ENCODE data around the gene NME9. TPM values are rescaled to one million over a fixed set of nuclear protein-coding genes. Genes with fewer than 3 reads are reported as not detected.
A peak's percentile ranks its signal among the peaks of the same experiment; 100 is the strongest.

Gene NME9, protein sequence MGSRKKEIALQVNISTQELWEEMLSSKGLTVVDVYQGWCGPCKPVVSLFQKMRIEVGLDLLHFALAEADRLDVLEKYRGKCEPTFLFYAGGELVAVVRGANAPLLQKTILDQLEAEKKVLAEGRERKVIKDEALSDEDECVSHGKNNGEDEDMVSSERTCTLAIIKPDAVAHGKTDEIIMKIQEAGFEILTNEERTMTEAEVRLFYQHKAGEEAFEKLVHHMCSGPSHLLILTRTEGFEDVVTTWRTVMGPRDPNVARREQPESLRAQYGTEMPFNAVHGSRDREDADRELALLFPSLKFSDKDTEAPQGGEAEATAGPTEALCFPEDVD
- polyA plus RNA-seq (2011; rRNA removed): 0.05 and 0.16 TPM in 2 replicates
- not detected in 2 replicates for polyA plus RNA-seq (2012; cell fraction: cytosol; rRNA removed)
- polyA plus RNA-seq (2012; cell fraction: nucleus; rRNA removed): not detected in 2 replicates
- polyA plus RNA-seq (2017; fragmentation: RNase III; extraction: RNeasy Plus Mini Kit Qiagen cat#74134 plus additional on column Dnase treatment): 0.20 TPM in 1 of 3 replicates, not detected in the others
- polyA minus RNA-seq (2011; rRNA and poly(A)+ RNA removed): 0.15 TPM in 1 of 2 replicates, not detected in the other

DNA sequence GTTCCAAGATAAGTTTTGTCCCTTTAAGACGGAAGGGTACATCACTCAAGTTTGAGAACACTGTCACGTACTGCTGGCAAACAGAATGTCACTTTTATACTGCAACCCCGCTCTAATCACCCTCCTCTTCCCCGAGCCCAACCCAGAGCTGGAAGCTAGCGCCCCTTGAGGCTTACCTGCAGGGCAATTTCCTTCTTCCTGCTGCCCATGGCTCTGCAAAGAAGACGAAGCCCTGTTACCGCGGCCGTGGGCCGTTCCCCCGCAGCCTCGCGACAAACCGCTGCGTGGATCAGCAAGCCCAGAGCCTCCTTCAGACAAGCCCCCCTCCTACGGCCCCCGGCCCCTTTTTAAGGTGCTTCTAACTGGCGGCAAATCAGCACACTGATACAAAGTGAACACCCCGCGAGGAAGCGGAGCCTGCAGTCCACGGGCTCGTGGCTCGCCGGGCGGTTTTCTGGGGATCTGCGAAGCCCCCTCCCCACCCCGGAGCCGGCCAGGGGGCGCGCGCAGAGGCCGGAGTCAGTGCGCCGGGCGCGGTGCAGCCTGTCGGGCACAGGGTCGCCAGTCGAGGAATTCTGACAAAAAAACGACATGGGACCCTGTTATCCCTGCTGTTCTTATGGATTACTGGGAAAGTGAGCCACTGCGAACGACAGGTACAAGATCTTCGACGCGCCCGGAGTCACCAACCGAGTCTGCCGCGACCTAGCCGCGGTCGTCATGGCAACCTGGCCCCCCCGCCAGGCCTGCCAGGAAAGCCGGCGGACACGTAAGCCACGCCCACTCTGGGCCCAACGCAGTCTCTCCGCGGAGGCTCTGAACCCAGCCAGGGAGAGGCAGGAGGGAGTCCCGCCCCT is at the start of gene NME9:
TSS of gene NME9 (minus strand) at position 725 of the 857 bp plus-strand sequence. CDS start at position 209, 516 bp downstream.
- TF ChIP-seq, protein P1, sequence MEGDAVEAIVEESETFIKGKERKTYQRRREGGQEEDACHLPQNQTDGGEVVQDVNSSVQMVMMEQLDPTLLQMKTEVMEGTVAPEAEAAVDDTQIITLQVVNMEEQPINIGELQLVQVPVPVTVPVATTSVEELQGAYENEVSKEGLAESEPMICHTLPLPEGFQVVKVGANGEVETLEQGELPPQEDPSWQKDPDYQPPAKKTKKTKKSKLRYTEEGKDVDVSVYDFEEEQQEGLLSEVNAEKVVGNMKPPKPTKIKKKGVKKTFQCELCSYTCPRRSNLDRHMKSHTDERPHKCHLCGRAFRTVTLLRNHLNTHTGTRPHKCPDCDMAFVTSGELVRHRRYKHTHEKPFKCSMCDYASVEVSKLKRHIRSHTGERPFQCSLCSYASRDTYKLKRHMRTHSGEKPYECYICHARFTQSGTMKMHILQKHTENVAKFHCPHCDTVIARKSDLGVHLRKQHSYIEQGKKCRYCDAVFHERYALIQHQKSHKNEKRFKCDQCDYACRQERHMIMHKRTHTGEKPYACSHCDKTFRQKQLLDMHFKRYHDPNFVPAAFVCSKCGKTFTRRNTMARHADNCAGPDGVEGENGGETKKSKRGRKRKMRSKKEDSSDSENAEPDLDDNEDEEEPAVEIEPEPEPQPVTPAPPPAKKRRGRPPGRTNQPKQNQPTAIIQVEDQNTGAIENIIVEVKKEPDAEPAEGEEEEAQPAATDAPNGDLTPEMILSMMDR (IDR thresholded peaks at IDR 0.05): peak; percentile 48
- TF ChIP-seq RAD21 (conservative IDR thresholded peaks at IDR 0.05 in 1 of 2, IDR thresholded peaks at IDR 0.05 in 1 of 2) (peak in 1 of 2 experiments; percentile 42; a peak in 2 of 5 replicates), ESRRA (IDR thresholded peaks at IDR 0.05; ENCODE audit: borderline replicate concordance, low read length) (no peak), PHF8 (IDR thresholded peaks at IDR 0.05; ENCODE audit: borderline replicate concordance, low read depth) (no peak), RFX5 (IDR thresholded peaks at IDR 0.05) (no peak), EP300 (IDR thresholded peaks at IDR 0.05) (no peak), ZNF302 (CRISPR knock-in tag; IDR thresholded peaks at IDR 0.05) (no peak)
- TF ChIP-seq, protein P2, sequence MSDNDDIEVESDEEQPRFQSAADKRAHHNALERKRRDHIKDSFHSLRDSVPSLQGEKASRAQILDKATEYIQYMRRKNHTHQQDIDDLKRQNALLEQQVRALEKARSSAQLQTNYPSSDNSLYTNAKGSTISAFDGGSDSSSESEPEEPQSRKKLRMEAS (IDR thresholded peaks at IDR 0.05): peak; percentile 44; the same call in 1 of the 2 replicates
- TF ChIP-seq, protein P3, sequence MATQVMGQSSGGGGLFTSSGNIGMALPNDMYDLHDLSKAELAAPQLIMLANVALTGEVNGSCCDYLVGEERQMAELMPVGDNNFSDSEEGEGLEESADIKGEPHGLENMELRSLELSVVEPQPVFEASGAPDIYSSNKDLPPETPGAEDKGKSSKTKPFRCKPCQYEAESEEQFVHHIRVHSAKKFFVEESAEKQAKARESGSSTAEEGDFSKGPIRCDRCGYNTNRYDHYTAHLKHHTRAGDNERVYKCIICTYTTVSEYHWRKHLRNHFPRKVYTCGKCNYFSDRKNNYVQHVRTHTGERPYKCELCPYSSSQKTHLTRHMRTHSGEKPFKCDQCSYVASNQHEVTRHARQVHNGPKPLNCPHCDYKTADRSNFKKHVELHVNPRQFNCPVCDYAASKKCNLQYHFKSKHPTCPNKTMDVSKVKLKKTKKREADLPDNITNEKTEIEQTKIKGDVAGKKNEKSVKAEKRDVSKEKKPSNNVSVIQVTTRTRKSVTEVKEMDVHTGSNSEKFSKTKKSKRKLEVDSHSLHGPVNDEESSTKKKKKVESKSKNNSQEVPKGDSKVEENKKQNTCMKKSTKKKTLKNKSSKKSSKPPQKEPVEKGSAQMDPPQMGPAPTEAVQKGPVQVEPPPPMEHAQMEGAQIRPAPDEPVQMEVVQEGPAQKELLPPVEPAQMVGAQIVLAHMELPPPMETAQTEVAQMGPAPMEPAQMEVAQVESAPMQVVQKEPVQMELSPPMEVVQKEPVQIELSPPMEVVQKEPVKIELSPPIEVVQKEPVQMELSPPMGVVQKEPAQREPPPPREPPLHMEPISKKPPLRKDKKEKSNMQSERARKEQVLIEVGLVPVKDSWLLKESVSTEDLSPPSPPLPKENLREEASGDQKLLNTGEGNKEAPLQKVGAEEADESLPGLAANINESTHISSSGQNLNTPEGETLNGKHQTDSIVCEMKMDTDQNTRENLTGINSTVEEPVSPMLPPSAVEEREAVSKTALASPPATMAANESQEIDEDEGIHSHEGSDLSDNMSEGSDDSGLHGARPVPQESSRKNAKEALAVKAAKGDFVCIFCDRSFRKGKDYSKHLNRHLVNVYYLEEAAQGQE (IDR thresholded peaks at IDR 0.05): 0 out of 2 replicates have a peak, but pooled peaks have one; percentile 17
- TF ChIP-seq, protein P4, sequence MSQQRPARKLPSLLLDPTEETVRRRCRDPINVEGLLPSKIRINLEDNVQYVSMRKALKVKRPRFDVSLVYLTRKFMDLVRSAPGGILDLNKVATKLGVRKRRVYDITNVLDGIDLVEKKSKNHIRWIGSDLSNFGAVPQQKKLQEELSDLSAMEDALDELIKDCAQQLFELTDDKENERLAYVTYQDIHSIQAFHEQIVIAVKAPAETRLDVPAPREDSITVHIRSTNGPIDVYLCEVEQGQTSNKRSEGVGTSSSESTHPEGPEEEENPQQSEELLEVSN (IDR thresholded peaks at IDR 0.05; ENCODE audit: borderline replicate concordance, low read depth): peak; percentile 49; the same call in 1 of the 2 replicates
- peak; percentile 87 to 89 for DNase-seq (ENCODE audit: low read depth in 1 of 2, low spot score in 1 of 2)
- POLR2A ChIA-PET: no interaction called here
- WGBS (ENCODE audit: missing lambda C conversion rate): 2% methylated on average over 4 of the region's 62 CpGs
- H3K27ac ChIP-seq: peak within 1 kb of the TSS; percentile 76 to 88
- H3K4me3 ChIP-seq: peak within 1 kb of the TSS; percentile 63
- peak; percentile 96 to 99 for ATAC-seq
- H3K4me2 ChIP-seq: peak within 1 kb of the TSS; percentile 84
- H3K9me3 ChIP-seq: no peaks in the 10 kb centered on the region
- peaks cover 9% of the 10 kb centered on the region; the same call in 2 of the 3 replicates for H3K4me1 ChIP-seq
- CTCF ChIA-PET: interaction anchor here (0.9 to 1.9 kb wide), 4 partner anchors 9 to 265 kb away, joined by 3 to 5 read pairs (median 4); partner anchors contain the start of gene CEP70
- no peak for FAIRE-seq

DNA sequence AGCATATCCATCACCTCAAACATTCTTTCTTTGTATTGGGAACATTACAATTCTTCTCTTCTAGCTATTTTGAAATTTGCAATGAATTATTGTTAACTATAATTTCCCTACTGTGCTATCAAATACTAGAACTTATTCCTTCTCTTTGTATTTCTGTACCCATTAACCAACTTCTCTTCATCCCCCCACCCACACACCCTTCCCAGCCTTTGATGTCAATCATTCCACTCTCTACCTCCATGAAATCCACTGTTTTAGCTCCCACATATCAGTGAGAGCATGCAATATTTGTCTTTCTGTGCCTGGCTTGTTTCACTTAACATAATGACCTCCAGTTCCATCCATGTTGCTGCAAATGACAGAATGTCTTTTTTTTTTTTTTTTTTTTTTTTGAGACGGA is 49.3 kb upstream of the NME9 start:
- H3K9me3 ChIP-seq: no peaks in the 10 kb centered on the region
- DNase-seq (ENCODE audit: low read depth in 1 of 2, low spot score in 1 of 2): no peak
- ATAC-seq: no peak
- H3K4me1 ChIP-seq: peaks cover 8% of the 10 kb centered on the region
- TF ChIP-seq TP53 (CRISPR knock-in tag; IDR thresholded peaks at IDR 0.05): no peak
- TF ChIP-seq FOSL2 (IDR thresholded peaks at IDR 0.05): no peak
- TF ChIP-seq FOSL2 (CRISPR knock-in tag; IDR thresholded peaks at IDR 0.05): no peak
- TF ChIP-seq HOXB13 (CRISPR knock-in tag; IDR thresholded peaks at IDR 0.05; ENCODE audit: low read depth): no peak
- TF ChIP-seq FOSB (CRISPR knock-in tag; IDR thresholded peaks at IDR 0.05): no peak
- no peak for TF ChIP-seq MYC (IDR thresholded peaks at IDR 0.05; ENCODE audit: borderline replicate concordance, low read length)
- no peak for TF ChIP-seq NPAS2 (CRISPR knock-in tag; IDR thresholded peaks at IDR 0.05; ENCODE audit: borderline replicate concordance)
- H3K4me3 ChIP-seq: no peak overlapping the region
- ChIA-PET CTCF (no interaction called here), POLR2A (no interaction called here)
- no peak overlapping the region for H3K27ac ChIP-seq
- no peak for FAIRE-seq
- WGBS (ENCODE audit: missing lambda C conversion rate): 69% methylated on average over 1 of the region's 1 CpG
- H3K4me2 ChIP-seq: no peak overlapping the region

Measured in A549 (cell line).